Panc1 (cell line): Measurements from ENCODE around the gene PRPS1L1. TPM values are rescaled to one million over a fixed set of nuclear protein-coding genes. Genes with fewer than 3 reads are reported as not detected.

Source experiments
- ATAC-seq: fragments of 200-7000 bp; cut with Tn5 transposase; 2 replicates; pipeline ENCODE4 v1.9.1; 2020; ENCODE audit warnings: mild to moderate bottlenecking, moderate library complexity
- BruUV-seq: library from RNA; stranded (reverse); fragments of 400-500 nt; replicated peaks from 2 replicates; lab custom pipeline; 2021; lab: Mats Ljungman, UMichigan
- CTCF ChIA-PET: fragments of 300-600 bp; sonication (Branson Sonifier 250); formaldehyde crosslinking; loops from one replicate; lab custom pipeline; 2022; ENCODE audit warnings: antibody characterized with exemption; lab: Charles Lee
- POLR2A ChIA-PET: fragments of 300-600 bp; sonication (Branson Sonifier 250); formaldehyde crosslinking; loops from one replicate; lab custom pipeline; 2022; ENCODE audit warnings: antibody characterized with exemption; lab: Charles Lee
- DNase-seq: peaks from one replicate; pipeline ENCODE4 v3.0.0-alpha.2; 2010; ENCODE audit warnings: low read depth, low spot score
- H3K27ac ChIP-seq: 2 replicates; pipeline ENCODE4 v1.5.1; 2011; ENCODE audit warnings: mild to moderate bottlenecking, low read length, inconsistent platforms
- H3K27me3 ChIP-seq: fragments of 200-500 bp; sonication (Bioruptor generic); 2 replicates; pipeline ENCODE4 v1.6.0; 2014; ENCODE audit warnings: low read length, inconsistent platforms; ENCODE audit not compliant: control insufficient read depth, insufficient read depth
- H3K36me3 ChIP-seq: fragments of 200-500 bp; sonication (Bioruptor generic); 2 replicates; pipeline ENCODE4 v1.5.1; 2014; ENCODE audit warnings: inconsistent platforms, mild to moderate bottlenecking, low read length, moderate library complexity; ENCODE audit not compliant: control insufficient read depth, insufficient read depth
- H3K4me1 ChIP-seq: 2 replicates; pipeline ENCODE4 v1.5.1; 2011; ENCODE audit warnings: inconsistent platforms, mild to moderate bottlenecking, low read length, moderate library complexity; ENCODE audit not compliant: control insufficient read depth, insufficient read depth
- H3K4me3 ChIP-seq, 2 experiments: 2 replicates each; pipeline ENCODE4 v1.5.1; 2011 to 2012; ENCODE audit warnings: low read depth in 2 of 2, low read length in 2 of 2, mild to moderate bottlenecking in 2 of 2, inconsistent platforms in 1 of 2, moderate library complexity in 1 of 2
- H3K9me3 ChIP-seq: fragments of 200-500 bp; sonication (Bioruptor generic); 2 replicates; pipeline ENCODE4 v1.5.1; 2014; ENCODE audit warnings: low read depth, mild to moderate bottlenecking, inconsistent platforms, low read length, moderate library complexity; ENCODE audit not compliant: control insufficient read depth, insufficient read depth
- POLR2AphosphoS5 ChIP-seq: IDR thresholded peaks from 2 replicates; pipeline ENCODE4 v1.6.1; 2012; ENCODE audit warnings: mild to moderate bottlenecking, low read depth, low read length, moderate library complexity
- SIN3A ChIP-seq: IDR thresholded peaks from 2 replicates; pipeline ENCODE4 v1.6.1; 2012; ENCODE audit warnings: low read depth, mild to moderate bottlenecking, low read length, moderate library complexity, borderline replicate concordance; ENCODE audit not compliant: insufficient read depth
- TCF7L2 ChIP-seq: IDR thresholded peaks from 2 replicates; pipeline ENCODE4 v1.6.1; 2011; ENCODE audit warnings: mild to moderate bottlenecking, low read depth, low read length, inconsistent platforms
- in situ Hi-C: cut with HindIII; loops from 2 replicates; pipeline ENCODE4 v1.10.0; 2016; ENCODE audit warnings: low sequenced_read_pairs, low pct_unique_long_range_greater_than_20kb
- intact Hi-C: fragments of 100-400 bp; cut with micrococcal nuclease; formaldehyde crosslinking; loops from one replicate; pipeline ENCODE4 v1.10.0; 2022; ENCODE audit not compliant: unreplicated experiment
- total RNA-seq: library from RNA; stranded (reverse); gene quantifications from one replicate; pipeline ENCODE4 v1.2.1, GENCODE V29; 2021; ENCODE audit not compliant: unreplicated experiment
- TF ChIP-seq, protein P1 (sequence below), 2 experiments: IDR thresholded peaks; 2 replicates each; pipeline ENCODE4 v1.6.1; 2011 to 2012; ENCODE audit warnings: low read depth in 2 of 2, control low read depth in 1 of 2, low read length in 1 of 2, mild to moderate bottlenecking in 1 of 2, moderate library complexity in 1 of 2; ENCODE audit not compliant: insufficient read depth in 1 of 2
- TF ChIP-seq, protein P2 (sequence below): fragments of 450-650 bp; IDR thresholded peaks from 2 replicates; pipeline ENCODE4 v1.5.1; 2017; ENCODE audit warnings: mild to moderate bottlenecking

The PRPS1L1 gene
- total RNA-seq, 1 experiment from 2014 or later = not detected

DNA sequence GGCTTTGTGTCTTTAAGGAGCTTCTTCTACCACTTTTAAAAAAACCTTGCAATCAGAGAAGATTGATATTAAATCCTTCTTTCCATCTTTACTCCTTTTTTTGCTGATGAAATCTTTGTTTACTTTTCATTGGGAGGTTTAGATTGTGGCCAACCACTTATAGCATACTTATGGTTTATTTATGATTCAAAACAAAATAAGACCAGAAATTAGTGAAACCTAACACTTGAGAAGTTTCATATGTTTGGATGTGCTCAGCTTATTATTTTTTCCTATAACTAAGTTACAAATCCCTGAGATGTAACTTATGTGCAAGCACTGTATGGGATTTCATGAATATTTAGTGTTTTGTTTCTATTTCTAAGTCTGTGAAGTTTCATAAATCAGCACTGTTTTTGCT is 13.5 kb upstream of the PRPS1L1 start:
- TF ChIP-seq TCF7L2 = no peak
- TF ChIP-seq, protein P1, sequence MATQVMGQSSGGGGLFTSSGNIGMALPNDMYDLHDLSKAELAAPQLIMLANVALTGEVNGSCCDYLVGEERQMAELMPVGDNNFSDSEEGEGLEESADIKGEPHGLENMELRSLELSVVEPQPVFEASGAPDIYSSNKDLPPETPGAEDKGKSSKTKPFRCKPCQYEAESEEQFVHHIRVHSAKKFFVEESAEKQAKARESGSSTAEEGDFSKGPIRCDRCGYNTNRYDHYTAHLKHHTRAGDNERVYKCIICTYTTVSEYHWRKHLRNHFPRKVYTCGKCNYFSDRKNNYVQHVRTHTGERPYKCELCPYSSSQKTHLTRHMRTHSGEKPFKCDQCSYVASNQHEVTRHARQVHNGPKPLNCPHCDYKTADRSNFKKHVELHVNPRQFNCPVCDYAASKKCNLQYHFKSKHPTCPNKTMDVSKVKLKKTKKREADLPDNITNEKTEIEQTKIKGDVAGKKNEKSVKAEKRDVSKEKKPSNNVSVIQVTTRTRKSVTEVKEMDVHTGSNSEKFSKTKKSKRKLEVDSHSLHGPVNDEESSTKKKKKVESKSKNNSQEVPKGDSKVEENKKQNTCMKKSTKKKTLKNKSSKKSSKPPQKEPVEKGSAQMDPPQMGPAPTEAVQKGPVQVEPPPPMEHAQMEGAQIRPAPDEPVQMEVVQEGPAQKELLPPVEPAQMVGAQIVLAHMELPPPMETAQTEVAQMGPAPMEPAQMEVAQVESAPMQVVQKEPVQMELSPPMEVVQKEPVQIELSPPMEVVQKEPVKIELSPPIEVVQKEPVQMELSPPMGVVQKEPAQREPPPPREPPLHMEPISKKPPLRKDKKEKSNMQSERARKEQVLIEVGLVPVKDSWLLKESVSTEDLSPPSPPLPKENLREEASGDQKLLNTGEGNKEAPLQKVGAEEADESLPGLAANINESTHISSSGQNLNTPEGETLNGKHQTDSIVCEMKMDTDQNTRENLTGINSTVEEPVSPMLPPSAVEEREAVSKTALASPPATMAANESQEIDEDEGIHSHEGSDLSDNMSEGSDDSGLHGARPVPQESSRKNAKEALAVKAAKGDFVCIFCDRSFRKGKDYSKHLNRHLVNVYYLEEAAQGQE (IDR thresholded peaks at IDR 0.05; ENCODE audit: insufficient read depth in 1 of 2, low read depth in 2 of 2, low read length in 1 of 2) = no peak
- no peak for TF ChIP-seq SIN3A
- TF ChIP-seq POLR2AphosphoS5 = no peak
- TF ChIP-seq, protein P2, sequence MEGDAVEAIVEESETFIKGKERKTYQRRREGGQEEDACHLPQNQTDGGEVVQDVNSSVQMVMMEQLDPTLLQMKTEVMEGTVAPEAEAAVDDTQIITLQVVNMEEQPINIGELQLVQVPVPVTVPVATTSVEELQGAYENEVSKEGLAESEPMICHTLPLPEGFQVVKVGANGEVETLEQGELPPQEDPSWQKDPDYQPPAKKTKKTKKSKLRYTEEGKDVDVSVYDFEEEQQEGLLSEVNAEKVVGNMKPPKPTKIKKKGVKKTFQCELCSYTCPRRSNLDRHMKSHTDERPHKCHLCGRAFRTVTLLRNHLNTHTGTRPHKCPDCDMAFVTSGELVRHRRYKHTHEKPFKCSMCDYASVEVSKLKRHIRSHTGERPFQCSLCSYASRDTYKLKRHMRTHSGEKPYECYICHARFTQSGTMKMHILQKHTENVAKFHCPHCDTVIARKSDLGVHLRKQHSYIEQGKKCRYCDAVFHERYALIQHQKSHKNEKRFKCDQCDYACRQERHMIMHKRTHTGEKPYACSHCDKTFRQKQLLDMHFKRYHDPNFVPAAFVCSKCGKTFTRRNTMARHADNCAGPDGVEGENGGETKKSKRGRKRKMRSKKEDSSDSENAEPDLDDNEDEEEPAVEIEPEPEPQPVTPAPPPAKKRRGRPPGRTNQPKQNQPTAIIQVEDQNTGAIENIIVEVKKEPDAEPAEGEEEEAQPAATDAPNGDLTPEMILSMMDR = no peak
- Histone ChIP-seq H3K27me3 (no peaks in the 10 kb centered on the region), H3K27ac (no peak overlapping the region), H3K9me3 (no peaks in the 10 kb centered on the region), H3K36me3 (no peaks in the 10 kb centered on the region), H3K4me1 (no peaks in the 10 kb centered on the region), H3K4me3 (no peak overlapping the region)
- intact Hi-C loops (no loop called here), in situ Hi-C loops (no loop called here)
- ATAC-seq = no peak
- no TSS peak for BruUV-seq
- CTCF ChIA-PET = no interaction called here
- POLR2A ChIA-PET = no interaction called here
- no peak for DNase-seq

DNA sequence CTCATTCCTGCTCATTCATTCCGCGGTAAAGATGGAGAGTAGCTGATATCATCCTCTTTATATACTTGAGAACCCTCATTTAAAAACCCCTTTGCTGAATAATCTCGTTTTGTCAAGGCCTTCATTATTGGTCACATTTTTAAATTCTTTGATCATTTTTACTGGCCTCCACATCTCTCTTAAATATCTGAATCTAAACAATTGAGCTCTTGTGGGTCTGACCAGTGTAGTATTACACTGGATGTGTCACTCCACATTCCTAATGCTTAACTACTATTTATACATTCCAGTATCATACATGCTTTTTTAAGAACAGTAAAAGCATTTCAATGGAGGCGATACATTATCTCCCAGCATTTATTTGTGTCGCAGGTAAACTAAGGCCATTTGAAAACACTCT is 12.6 kb upstream of the PRPS1L1 start:
- H3K27ac ChIP-seq = no peak overlapping the region
- in situ Hi-C loops (no loop called here), intact Hi-C loops (no loop called here)
- H3K36me3 ChIP-seq = no peaks in the 10 kb centered on the region
- POLR2A ChIA-PET = no interaction called here
- DNase-seq (no peak), ATAC-seq (no peak)
- no peak overlapping the region for H3K4me3 ChIP-seq
- TF ChIP-seq, protein P2 = no peak
- TF ChIP-seq, protein P1 (IDR thresholded peaks at IDR 0.05; ENCODE audit: insufficient read depth in 1 of 2, low read depth in 2 of 2, low read length in 1 of 2) = no peak
- TF ChIP-seq POLR2AphosphoS5 (no peak), SIN3A (no peak), TCF7L2 (no peak)
- CTCF ChIA-PET = no interaction called here
- H3K9me3 ChIP-seq = no peaks in the 10 kb centered on the region
- H3K4me1 ChIP-seq = no peaks in the 10 kb centered on the region
- no TSS peak for BruUV-seq
- H3K27me3 ChIP-seq = no peaks in the 10 kb centered on the region
